Dermis lymphatic vessel endothelial cell (primary cell): ENCODE measurements around the gene ATF5. TPM values are rescaled to one million over a fixed set of nuclear protein-coding genes. Genes with fewer than 3 reads are reported as not detected.

Experiments
- total RNA-seq: library from RNA; depleted of rRNA; stranded (reverse); fragments of >200 nt; gene quantifications from 2 replicates; pipeline ENCODE4 v1.2.1, GENCODE V29; 2014

Gene ATF5
- 2.6 and 3.5 TPM in 2 replicates for total RNA-seq

GRCh38 chr19:49929121-49929610 is at the start of gene ATF5, which contains the start of gene NUP62:
TSS of gene ATF5 (plus strand) at chr19:49929205. CDS start at chr19:49930851, 1,646 bp downstream.
TSS of gene NUP62 (minus strand) at chr19:49929504. CDS start at chr19:49909807, 19,697 bp downstream.

GRCh38 chr19:49896863-49897621 is 32.0 kb upstream of the ATF5 start, which contains the start of gene IL4I1:
TSS of gene IL4I1 (minus strand) at chr19:49896887. CDS start at chr19:49896160, 727 bp downstream.

GRCh38 chr19:49960980-49961379 is 32.0 kb downstream of the ATF5 start, which contains the start of gene SIGLEC11:
TSS of gene SIGLEC11 (minus strand) at chr19:49961172. CDS start at chr19:49961081, 91 bp downstream.

Other genes starting within 250 kb of the ATF5 start
- 0.22 and 0.52 TPM in 2 replicates for gene ADM5, start 239.6 kb upstream of the ATF5 start, total RNA-seq
- 11.8 and 12.5 TPM in 2 replicates for gene CPT1C, start 238.1 kb upstream of the ATF5 start, total RNA-seq
- gene TSKS, start 165.9 kb upstream of the ATF5 start, total RNA-seq: under 0.01 TPM in 2 replicates
- 41.2 and 50.7 TPM in 2 replicates for gene AP2A1, start 162.2 kb upstream of the ATF5 start, total RNA-seq
- gene FUZ, start 115.9 kb upstream of the ATF5 start, total RNA-seq: 12.2 and 14.2 TPM in 2 replicates
- 11.1 and 12.6 TPM in 2 replicates for gene MED25, start 110.9 kb upstream of the ATF5 start, total RNA-seq
- 43.1 and 44.1 TPM in 2 replicates for gene PTOV1, start 78.0 kb upstream of the ATF5 start, total RNA-seq
- gene PNKP, start 61.6 kb upstream of the ATF5 start, total RNA-seq: 30.9 and 31.3 TPM in 2 replicates
- 5.9 and 6.8 TPM in 2 replicates for gene AKT1S1, start 51.9 kb upstream of the ATF5 start, total RNA-seq
- 5.2 and 7.2 TPM in 2 replicates for gene TBC1D17, start 51.5 kb upstream of the ATF5 start, total RNA-seq
- gene IL4I1, start 32.3 kb upstream of the ATF5 start, total RNA-seq: 0.52 and 1.6 TPM in 2 replicates
- 16.6 and 17.8 TPM in 2 replicates for gene NUP62, start 299 bp downstream of the ATF5 start, total RNA-seq
- not detected in 2 replicates for gene SIGLEC11, start 32.0 kb downstream of the ATF5 start, total RNA-seq
- 15.3 and 16.3 TPM in 2 replicates for gene VRK3, start 96.2 kb downstream of the ATF5 start, total RNA-seq
- 3.4 and 6.5 TPM in 2 replicates for gene ZNF473, start 96.8 kb downstream of the ATF5 start, total RNA-seq
- gene IZUMO2, start 234.1 kb downstream of the ATF5 start, total RNA-seq: not detected in 2 replicates